T-helper 1 cell (primary cell): ENCODE data around the gene CPZ.
"Not testable (repeated sequence)": the region's sequence is repeated elsewhere in the genome, so short reads cannot be mapped to it uniquely, and the experiment has no call there.

Experiments used
- DNase-seq, 5 donors: peaks; one replicate each; pipeline ENCODE4 v3.0.0-alpha.2; 2012 to 2020

Gene CPZ

DNA sequence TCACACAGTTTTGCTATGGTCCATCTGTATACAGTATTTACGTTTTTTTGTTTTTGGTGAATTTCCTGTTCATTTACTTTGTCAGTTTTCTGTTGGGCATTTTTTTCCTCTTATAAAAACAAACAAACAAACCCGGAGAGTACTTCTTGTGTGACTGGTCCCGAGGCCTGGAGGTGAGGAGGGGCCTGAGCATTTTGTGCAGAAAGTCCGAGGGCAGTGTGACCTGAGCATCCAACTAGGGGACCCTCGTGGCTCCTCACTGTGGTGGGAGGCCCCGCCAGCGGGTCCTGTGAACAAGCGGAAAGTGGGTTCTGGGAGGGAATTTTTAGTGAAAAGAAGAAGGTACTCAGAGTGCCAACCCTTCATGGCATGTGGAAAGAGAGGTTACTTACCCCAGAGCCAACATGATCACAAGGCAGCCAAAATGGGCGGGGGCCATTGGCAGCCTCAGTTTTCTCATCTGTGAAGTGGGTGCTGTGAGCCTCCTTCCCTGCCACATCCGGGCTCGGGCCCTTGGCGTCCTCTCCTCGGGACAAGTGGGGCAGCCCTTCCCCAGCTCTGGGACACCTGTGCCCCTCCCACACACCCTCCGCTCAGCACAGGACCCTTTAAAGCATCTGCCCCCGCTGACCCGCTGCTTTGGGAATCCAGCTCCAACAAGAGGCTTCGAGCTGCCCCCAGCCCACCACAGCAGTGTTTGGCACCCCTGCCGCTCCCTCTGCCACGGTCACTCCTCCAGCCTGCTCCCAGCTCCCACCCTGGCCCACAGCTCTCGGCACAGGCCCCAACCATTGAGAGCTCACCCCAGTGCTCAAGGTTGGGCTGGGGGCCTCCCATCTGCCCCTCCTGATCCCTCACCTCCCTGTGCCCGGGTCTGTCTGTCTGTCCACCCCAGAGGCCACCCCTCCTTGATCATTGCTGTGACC is 35.2 kb upstream of the CPZ start:
- no peak for DNase-seq

DNA sequence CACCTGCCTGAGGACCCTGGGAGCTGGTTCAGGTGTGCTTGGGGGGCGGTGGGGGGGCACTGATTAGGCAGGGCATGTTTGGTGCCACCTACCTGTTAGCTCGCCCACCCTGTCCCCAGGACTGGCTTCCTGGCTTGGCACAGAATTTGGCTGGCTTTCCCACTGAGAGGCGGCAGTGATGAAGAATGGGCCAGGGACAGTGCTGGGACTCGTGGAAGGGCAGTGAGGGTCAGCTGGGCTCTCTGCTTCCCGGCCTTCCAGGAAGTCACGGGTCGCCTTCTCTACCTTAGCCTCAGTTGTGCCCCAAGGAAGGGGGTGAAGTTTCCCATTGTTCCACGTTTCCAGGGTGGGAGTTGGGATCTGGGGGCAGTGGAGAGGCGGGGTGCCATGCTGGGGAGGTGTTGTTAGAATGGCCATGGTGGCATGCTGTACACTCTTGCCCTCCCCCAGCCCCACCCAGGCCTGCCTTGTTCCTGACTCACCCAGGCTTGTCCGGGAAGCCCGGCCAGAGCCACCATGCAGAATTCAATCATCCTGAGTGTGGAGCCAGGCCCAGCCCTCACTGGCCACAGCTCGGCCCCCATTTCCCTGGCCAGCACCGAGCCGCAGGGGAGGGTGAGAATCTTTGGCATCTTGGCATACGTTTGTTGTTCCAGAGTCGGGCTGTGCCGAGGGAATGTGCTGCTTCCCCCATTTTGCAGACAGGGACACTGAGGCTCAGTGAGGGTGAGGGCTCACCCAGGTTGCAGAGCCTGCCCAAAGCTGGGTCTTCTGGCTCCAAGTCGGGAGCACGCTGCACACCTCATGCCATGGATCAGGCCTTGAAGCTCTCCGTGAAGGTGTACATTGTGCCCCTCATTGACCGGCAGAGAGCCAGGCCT is 34.2 kb upstream of the CPZ start:
- no peak for DNase-seq

DNA sequence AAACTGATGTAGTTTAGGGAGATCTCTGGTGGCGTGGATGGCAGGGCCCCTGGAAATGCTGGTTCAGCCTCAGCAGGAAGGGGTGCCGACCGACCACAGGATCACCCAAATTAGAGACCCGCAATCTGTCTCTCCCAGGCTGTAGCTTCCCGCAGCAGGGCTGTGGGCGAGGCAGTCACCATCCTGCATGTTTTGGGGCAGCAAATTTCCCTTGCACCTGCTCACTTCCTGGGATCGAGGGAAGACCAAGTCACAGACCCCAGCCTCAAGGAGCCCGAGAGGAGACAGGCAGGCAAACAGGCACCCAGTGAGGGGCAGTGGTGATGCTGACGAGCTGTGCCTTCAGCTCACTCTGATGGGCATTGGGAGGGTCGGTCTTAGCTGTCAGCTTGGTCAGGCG is 33.6 kb upstream of the CPZ start:
- DNase-seq, result no peak

GRCh38 chr4:8559524-8560264 is 32.9 kb upstream of the CPZ start:
- DNase-seq, result no peak

- no peak for DNase-seq
Measured at GRCh38 chr4:8560265-8561047, 32.1 kb upstream of the CPZ start.

DNA sequence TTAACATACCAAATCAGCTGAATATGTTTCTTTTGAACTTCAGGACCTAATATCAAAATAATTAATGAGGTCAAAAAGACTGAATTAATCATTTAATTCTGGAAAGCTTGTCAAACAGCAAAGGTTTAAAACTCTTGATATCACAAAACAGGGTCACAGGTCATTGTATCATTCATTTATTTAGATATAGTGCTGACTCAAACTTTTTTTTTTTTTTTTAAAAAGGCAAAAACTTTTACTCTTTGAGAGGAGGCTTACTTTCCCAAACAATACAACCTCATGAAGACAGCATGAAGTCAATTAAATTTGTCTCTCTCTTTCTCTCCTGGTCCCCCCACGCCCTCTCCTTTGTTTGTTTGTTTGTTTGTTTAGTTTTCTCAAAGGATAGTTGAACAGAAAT is 28.0 kb upstream of the CPZ start:
- no peak for DNase-seq

GRCh38 chr4:8568068-8568668 is 24.4 kb upstream of the CPZ start:
- no peak for DNase-seq

GRCh38 chr4:8570201-8570600 is 22.4 kb upstream of the CPZ start:
- DNase-seq, result no peak

- DNase-seq, result no peak
Measured at GRCh38 chr4:8571702-8572685, 20.6 kb upstream of the CPZ start.

- no peak for DNase-seq
Measured at GRCh38 chr4:8573266-8573665, 19.3 kb upstream of the CPZ start.

DNA sequence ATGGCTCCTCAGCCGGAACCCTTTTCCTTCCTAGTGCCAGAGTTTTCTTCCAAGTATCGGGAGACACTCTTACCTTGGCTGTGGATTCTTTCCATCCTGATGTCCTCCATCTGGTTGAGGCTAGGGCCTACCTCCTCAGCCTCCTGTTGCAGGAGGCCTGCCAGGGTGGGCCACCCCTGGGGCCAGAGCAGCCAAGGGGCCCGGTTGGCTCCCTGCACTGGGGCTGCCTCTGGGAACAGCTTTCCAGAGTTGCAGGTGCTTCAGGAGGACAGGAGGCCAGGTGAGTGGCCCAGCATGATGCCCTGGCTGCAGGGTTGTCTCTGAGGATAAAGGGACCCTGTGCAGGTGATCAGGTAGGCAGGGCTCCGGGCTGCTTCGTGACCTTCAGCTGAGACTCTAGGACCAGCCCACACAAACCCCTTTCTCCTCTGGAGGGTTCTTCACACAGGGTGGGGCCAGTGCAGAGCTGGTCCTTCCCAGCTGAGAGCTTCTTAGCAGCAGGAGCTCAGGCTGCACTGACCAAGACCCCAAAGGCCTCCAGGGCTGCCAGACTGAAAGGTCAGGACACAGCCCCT is 17.7 kb upstream of the CPZ start:
- no peak for DNase-seq

- DNase-seq, result no peak
Measured at GRCh38 chr4:8575457-8575856, 17.1 kb upstream of the CPZ start.

DNA sequence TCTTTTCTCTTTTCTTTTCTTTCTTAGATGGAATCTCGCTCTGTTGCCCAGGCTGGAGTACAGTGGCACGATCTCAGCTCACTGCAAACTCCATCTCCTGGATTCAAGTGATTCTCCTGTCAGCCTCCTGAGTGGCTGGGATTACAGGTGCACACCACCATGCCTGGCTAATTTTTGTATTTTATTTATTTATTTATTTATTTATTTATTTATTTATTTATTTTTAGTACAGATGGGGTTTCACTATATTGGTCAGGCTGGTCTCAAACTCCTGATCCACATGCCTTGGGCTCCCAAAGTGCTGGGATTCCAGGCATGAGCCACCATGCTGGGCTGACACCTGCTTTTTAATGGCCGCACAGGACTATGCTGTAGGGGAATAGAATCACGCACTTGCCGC is 16.0 kb upstream of the CPZ start:
- DNase-seq, result not testable (repeated sequence)

DNA sequence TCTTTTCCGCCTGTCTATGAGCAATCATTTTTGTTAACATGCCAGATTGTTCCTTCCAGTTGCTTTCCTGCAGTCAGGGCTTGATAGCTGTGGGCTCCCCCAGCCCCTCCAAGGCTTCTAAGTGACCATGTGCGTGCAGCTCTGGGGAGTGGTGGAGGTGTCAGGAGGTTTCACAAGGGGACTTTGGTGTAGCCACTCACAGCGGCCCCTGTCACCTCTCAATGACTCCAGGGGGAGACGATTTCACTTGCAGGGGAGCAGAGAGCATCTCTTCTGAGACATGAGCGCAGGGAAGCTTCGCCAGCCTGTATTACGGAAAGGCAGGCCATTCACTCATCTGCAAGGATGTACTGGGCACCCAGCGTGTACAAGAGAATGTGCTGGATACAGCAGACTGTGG is 15.5 kb upstream of the CPZ start:
- no peak for DNase-seq

- no peak for DNase-seq
Measured at GRCh38 chr4:8577972-8578371, 14.6 kb upstream of the CPZ start.

GRCh38 chr4:8578717-8579116 is 13.8 kb upstream of the CPZ start:
- DNase-seq, result no peak

- no peak for DNase-seq
Measured at GRCh38 chr4:8579526-8580320, 12.8 kb upstream of the CPZ start.

DNA sequence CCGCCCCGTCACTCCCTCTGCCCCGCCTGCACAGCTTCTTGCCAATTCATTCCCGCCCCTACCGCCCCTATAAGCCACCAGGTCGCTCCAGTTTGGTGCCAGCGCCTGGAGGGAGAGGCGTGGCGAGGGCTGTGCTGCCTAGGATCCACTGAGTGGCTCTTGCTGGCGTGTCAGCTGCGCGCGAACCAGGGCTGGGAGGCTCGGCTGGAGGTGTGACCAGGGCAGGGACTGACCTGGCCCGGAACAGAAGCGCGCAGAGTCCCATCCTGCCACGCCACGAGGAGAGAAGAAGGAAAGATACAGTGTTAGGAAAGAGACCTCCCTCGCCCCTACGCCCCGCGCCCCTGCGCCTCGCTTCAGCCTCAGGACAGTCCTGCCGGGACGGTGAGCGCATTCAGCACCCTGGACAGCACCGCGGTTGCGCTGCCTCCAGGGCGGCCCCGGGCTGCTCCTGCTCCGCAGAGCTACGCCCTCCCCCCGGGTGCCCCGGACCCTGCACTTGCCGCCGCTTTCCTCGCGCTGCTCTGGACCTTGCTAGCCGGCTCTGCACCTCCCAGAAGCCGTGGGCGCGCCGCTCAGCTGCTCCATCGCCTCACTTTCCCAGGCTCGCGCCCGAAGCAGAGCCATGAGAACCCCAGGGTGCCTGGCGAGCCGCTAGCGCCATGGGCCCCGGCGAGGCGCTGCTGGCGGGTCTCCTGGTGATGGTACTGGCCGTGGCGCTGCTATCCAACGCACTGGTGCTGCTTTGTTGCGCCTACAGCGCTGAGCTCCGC is 12.1 kb upstream of the CPZ start, which contains the start of gene GPR78:
Gene GPR78 (plus strand): TSS at position 72 of the 773 bp plus-strand sequence. CDS start 591 bp downstream, at position 663.
- peak in 2 of 5 donors; percentile 7 to 8 for DNase-seq
